ENCODE results near the gene UST. TPM values are rescaled to one million over a fixed set of nuclear protein-coding genes. Genes with fewer than 3 reads are reported as not detected.
"Not testable (repeated sequence)": the region's sequence is repeated elsewhere in the genome, so short reads cannot be mapped to it uniquely, and the experiment has no call there.

Gene UST
- total and polyA plus RNA-seq, 7 donors: 0.79 to 2.6 (median 2.0) TPM

DNA sequence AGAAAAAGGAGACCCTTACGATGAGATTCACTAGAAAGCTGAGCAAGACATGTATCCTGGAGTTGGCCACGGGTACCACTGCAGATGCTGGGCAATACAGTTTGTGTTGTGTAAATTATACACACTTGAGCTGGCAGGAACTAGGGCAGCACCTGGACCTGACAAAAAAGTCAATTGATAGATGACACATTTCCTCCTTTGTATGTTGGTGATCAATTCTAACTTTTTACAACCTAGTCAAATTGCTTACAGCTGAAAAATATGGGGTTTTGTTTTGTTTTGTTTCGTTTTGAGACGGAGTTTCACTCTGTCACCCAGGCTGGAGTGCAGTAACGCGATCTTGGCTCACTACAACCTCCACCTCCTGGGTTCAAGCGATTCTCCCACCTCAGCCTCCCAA, 108.9 kb downstream of the UST start:
- no peaks in the 10 kb centered on the region for H3K27me3 ChIP-seq (ENCODE audit: insufficient read depth in 3 of 3, low read length in 2 of 3)
- no peaks in the 10 kb centered on the region for H3K9me3 ChIP-seq
- no peaks in the 10 kb centered on the region for H3K4me1 ChIP-seq
- WGBS, 3 donors: 92 to 94% (median 93%) methylated on average over 7 of the region's 7 CpGs
- DNase-seq: no peak
- no peak overlapping the region for H3K4me3 ChIP-seq
- H3K36me3 ChIP-seq (ENCODE audit: insufficient read depth in 1 of 2, low read depth in 1 of 2): no peaks in the 10 kb centered on the region
- TF ChIP-seq, protein P1, sequence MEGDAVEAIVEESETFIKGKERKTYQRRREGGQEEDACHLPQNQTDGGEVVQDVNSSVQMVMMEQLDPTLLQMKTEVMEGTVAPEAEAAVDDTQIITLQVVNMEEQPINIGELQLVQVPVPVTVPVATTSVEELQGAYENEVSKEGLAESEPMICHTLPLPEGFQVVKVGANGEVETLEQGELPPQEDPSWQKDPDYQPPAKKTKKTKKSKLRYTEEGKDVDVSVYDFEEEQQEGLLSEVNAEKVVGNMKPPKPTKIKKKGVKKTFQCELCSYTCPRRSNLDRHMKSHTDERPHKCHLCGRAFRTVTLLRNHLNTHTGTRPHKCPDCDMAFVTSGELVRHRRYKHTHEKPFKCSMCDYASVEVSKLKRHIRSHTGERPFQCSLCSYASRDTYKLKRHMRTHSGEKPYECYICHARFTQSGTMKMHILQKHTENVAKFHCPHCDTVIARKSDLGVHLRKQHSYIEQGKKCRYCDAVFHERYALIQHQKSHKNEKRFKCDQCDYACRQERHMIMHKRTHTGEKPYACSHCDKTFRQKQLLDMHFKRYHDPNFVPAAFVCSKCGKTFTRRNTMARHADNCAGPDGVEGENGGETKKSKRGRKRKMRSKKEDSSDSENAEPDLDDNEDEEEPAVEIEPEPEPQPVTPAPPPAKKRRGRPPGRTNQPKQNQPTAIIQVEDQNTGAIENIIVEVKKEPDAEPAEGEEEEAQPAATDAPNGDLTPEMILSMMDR (IDR thresholded peaks at IDR 0.05): no peak
- ATAC-seq: no peak
- H3K27ac ChIP-seq: no peak overlapping the region
- intact Hi-C loops (cut with DNase I): no loop called here

DNA sequence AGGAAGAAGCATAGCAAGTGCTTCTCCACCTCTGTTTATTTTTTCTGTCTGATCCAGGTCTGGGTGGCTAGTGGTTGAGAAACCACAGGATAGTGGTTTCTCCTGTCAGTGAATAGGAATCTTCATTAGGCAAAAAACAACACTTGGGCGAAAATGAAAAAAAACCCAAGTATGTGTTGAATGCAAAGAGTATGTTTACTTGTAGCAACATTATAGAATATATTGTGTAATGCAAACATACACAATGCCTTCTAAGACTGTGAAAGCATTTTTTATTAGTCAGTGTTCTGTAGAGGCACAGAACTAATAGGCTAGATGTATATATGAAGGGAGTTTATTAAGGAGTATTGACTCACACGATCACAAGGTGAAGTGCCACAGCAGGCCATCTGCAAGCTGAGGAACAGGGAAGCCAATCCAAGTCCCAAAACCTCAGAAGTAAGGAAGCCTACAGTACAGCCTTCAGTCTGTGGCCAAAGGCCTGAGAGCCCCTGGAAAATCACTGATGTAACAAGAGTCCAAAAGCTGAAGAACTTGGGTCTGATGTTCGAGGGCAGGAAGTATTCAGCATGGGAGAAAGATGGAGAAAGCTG, 111.1 kb downstream of the UST start:
- WGBS, 3 donors: 76 to 87% (median 79%) methylated on average over 3 of the region's 3 CpGs
- Histone ChIP-seq H3K4me3 (no peak overlapping the region), H3K27me3 (ENCODE audit: insufficient read depth in 3 of 3, low read length in 2 of 3) (no peaks in the 10 kb centered on the region), H3K9me3 (no peaks in the 10 kb centered on the region), H3K36me3 (ENCODE audit: insufficient read depth in 1 of 2, low read depth in 1 of 2) (no peaks in the 10 kb centered on the region), H3K4me1 (no peaks in the 10 kb centered on the region), H3K27ac (no peak overlapping the region)
- ATAC-seq (no peak), DNase-seq (no peak)
- TF ChIP-seq, protein P1 (IDR thresholded peaks at IDR 0.05): no peak
- intact Hi-C loops (cut with DNase I): no loop called here

DNA sequence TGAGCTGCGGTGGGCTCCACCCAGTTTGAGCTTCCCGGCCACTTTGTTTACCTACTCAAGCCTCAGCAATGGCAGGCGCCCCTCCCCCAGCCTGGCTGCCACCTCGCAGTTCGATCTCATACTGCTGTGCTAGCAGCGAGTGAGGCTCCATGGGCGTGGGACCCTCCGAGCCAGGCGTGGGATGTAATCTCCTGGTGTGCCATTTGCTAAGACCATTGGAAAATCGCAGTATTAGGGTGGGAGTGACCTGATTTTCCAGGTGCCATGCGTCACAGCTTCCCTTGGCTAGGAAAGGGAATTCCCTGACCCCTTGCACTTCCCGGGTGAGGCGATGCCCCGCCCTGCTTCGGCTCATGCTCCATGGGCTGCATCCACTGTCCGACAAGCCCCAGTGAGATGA, 117.3 kb downstream of the UST start:
- 88 to 94% (median 91%) methylated on average over 14 to 16 of the region's 16 CpGs for WGBS, 3 donors
- not testable (repeated sequence) for ATAC-seq

DNA sequence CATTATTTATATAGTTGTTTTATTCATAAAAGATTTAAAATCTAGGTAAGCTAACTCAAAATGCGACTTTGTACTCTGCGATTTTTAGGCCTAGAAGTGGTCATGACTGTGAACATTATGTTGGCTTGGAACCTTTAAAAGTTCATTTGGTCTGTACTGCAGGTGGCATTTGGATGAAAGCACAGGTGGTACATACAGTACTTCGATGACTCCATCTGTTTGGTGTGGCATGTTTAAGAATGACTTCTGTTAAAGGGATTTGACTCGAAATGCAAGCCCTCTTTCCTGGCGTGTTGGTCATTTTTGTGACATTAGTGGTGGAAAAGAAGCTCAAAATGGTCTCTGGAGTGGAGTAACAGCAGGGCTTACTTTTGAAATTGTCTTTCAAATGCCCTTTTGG, 118.1 kb downstream of the UST start:
- Histone ChIP-seq H3K27me3 (ENCODE audit: insufficient read depth in 3 of 3, low read length in 2 of 3) (no peaks in the 10 kb centered on the region), H3K27ac (no peak overlapping the region), H3K9me3 (no peaks in the 10 kb centered on the region), H3K36me3 (ENCODE audit: insufficient read depth in 1 of 2, low read depth in 1 of 2) (no peaks in the 10 kb centered on the region), H3K4me1 (no peaks in the 10 kb centered on the region), H3K4me3 (no peak overlapping the region)
- TF ChIP-seq, protein P1 (IDR thresholded peaks at IDR 0.05): no peak
- DNase-seq: no peak
- no peak for ATAC-seq
- 76 to 87% (median 81%) methylated on average over 5 of the region's 5 CpGs for WGBS, 3 donors
- intact Hi-C loops (cut with DNase I): no loop called here

More for the DNA sequence above, 117.3 kb downstream of the UST start:
- intact Hi-C loops (cut with DNase I); H3K27ac ChIP-seq; H3K9me3 ChIP-seq; DNase-seq; H3K36me3 ChIP-seq (ENCODE audit: insufficient read depth in 1 of 2, low read depth in 1 of 2); H3K27me3 ChIP-seq (ENCODE audit: insufficient read depth in 3 of 3, low read length in 2 of 3); H3K4me3 ChIP-seq; H3K4me1 ChIP-seq: not testable (repeated sequence)

DNA sequence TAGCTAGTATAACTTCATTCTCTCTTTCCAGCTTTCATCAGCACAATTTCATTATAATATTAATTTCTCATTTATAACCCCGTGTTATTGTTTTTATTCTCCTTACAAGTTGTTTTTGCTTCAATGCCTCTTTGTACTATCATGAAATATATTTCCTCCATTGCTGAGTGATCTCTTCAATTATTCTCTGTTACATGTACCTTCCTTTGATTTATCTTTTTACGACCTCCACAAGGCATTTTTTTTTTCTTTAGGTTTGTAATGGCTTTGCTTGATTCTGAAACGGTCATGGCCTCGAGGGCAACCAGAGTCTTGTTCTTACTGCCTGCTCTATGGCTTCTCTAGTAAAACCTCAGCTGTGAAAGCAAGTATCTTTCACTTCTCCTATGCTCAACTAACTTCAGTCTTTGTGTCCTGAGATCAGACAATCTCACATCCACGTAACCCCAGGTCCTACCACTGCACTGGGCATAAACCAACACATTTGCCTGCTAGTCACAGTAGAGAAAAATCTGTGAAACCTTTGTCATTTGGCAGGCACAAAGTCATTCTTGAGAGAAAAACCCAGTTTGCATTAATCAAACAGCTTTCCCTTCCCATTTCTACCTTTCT, 119.9 kb downstream of the UST start:
- ATAC-seq: no peak
- no peak overlapping the region for H3K27ac ChIP-seq

More for the DNA sequence above, 119.9 kb downstream of the UST start:
- intact Hi-C loops (cut with DNase I): no loop called here
- Histone ChIP-seq H3K36me3 (ENCODE audit: insufficient read depth in 1 of 2, low read depth in 1 of 2) (no peaks in the 10 kb centered on the region), H3K4me1 (no peaks in the 10 kb centered on the region), H3K4me3 (no peak overlapping the region), H3K27me3 (ENCODE audit: insufficient read depth in 3 of 3, low read length in 2 of 3) (no peaks in the 10 kb centered on the region), H3K9me3 (no peaks in the 10 kb centered on the region)
- TF ChIP-seq, protein P1 (IDR thresholded peaks at IDR 0.05): no peak
- DNase-seq: no peak
- WGBS, 3 donors: 74 to 82% (median 77%) methylated on average over 5 of the region's 5 CpGs

Measured in psoas muscle (tissue), 8 donors.